WTC11 (cell line): ENCODE results near the gene SLC17A9. TPM values are rescaled to one million over a fixed set of nuclear protein-coding genes. Genes with fewer than 3 reads are reported as not detected.

Source experiments
- ATAC-seq: fragments of 200-7000 bp; cut with Tn5 transposase; 2 replicates; pipeline ENCODE4 v1.10.0; 2021; ENCODE audit warnings: mild to moderate bottlenecking, moderate library complexity
- CTCF ChIA-PET: fragments of 300-600 bp; sonication (Branson Sonifier 250); formaldehyde crosslinking; loops from one replicate; lab custom pipeline; 2021; ENCODE audit warnings: antibody characterized with exemption; lab: Charles Lee
- POLR2A ChIA-PET: fragments of 350-600 bp; sonication (Branson Sonifier 250); formaldehyde crosslinking; loops from one replicate; lab custom pipeline; 2021; ENCODE audit warnings: antibody characterized with exemption; lab: Charles Lee
- DNase-seq: peaks from one replicate; pipeline ENCODE4 v3.0.0; 2021; ENCODE audit warnings: low spot score
- H3K27ac Mint-ChIP-seq: 2 replicates; pipeline ENCODE4 v1.8.0; 2021; ENCODE audit warnings: mixed read lengths
- H3K27me3 Mint-ChIP-seq: 2 replicates; pipeline ENCODE4 v1.8.0; 2021; ENCODE audit warnings: low read depth, mild to moderate bottlenecking, moderate library complexity, mixed read lengths
- H3K36me3 Mint-ChIP-seq: 2 replicates; pipeline ENCODE4 v1.8.0; 2021; ENCODE audit warnings: mixed read lengths
- H3K4me1 Mint-ChIP-seq: 2 replicates; pipeline ENCODE4 v1.8.0; 2022; ENCODE audit warnings: mixed read lengths
- H3K4me3 Mint-ChIP-seq: 2 replicates; pipeline ENCODE4 v1.8.0; 2021; ENCODE audit warnings: mild to moderate bottlenecking, moderate library complexity, mixed read lengths
- H3K9me3 Mint-ChIP-seq: 2 replicates; pipeline ENCODE4 v1.8.0; 2021; ENCODE audit warnings: mixed read lengths
- AFF4 ChIP-seq: sonication (generic); formaldehyde crosslinking; IDR thresholded peaks from 2 replicates; pipeline ENCODE4 v1.8.1; 2023; ENCODE audit warnings: mild to moderate bottlenecking, missing genetic modification reagents, borderline replicate concordance
- ATF1 ChIP-seq: sonication (generic); formaldehyde crosslinking; IDR thresholded peaks from 2 replicates; pipeline ENCODE4 v1.8.1; 2023; ENCODE audit warnings: mild to moderate bottlenecking, moderate library complexity, missing genetic modification reagents
- CREB1 ChIP-seq: sonication (generic); formaldehyde crosslinking; IDR thresholded peaks from 2 replicates; pipeline ENCODE4 v1.8.0; 2023; ENCODE audit warnings: mild to moderate bottlenecking, missing genetic modification reagents
- E2F5 ChIP-seq: sonication (generic); formaldehyde crosslinking; IDR thresholded peaks from 2 replicates; pipeline ENCODE4 v1.8.1; 2022; ENCODE audit warnings: mild to moderate bottlenecking, moderate library complexity, missing genetic modification reagents
- FOXP4 ChIP-seq: sonication (generic); formaldehyde crosslinking; IDR thresholded peaks from 2 replicates; pipeline ENCODE4 v1.8.0; 2022; ENCODE audit warnings: mild to moderate bottlenecking, missing genetic modification reagents
- GABPB1 ChIP-seq: sonication (generic); formaldehyde crosslinking; IDR thresholded peaks from 2 replicates; pipeline ENCODE4 v1.8.1; 2023; ENCODE audit warnings: mild to moderate bottlenecking, missing genetic modification reagents
- IRF2 ChIP-seq: sonication (generic); formaldehyde crosslinking; IDR thresholded peaks from 2 replicates; pipeline ENCODE4 v1.8.0; 2022; ENCODE audit warnings: low read depth, missing genetic modification reagents, borderline replicate concordance
- JAZF1 ChIP-seq: fragments of 250-450 bp; sonication (Bioruptor Pico); IDR thresholded peaks from 2 replicates; pipeline ENCODE4 v1.9.0; 2021; ENCODE audit warnings: moderate library complexity, mild to moderate bottlenecking, inconsistent platforms
- JUN ChIP-seq: sonication (generic); formaldehyde crosslinking; IDR thresholded peaks from 2 replicates; pipeline ENCODE4 v1.8.0; 2023; ENCODE audit warnings: mild to moderate bottlenecking, missing genetic modification reagents
- MAX ChIP-seq: sonication (generic); formaldehyde crosslinking; IDR thresholded peaks from 2 replicates; pipeline ENCODE4 v1.8.0; 2022; ENCODE audit warnings: mild to moderate bottlenecking, missing genetic modification reagents
- MLX ChIP-seq: sonication (generic); formaldehyde crosslinking; IDR thresholded peaks from 2 replicates; pipeline ENCODE4 v1.8.1; 2023; ENCODE audit warnings: mild to moderate bottlenecking, missing genetic modification reagents, moderate library complexity
- MYBL2 ChIP-seq: sonication (generic); formaldehyde crosslinking; IDR thresholded peaks from 2 replicates; pipeline ENCODE4 v1.8.1; 2023; ENCODE audit warnings: mild to moderate bottlenecking, moderate library complexity, missing genetic modification reagents
- NR2C2 ChIP-seq: sonication (generic); formaldehyde crosslinking; IDR thresholded peaks from 2 replicates; pipeline ENCODE4 v1.8.0; 2022; ENCODE audit warnings: mild to moderate bottlenecking, missing genetic modification reagents
- TEAD1 ChIP-seq: sonication (generic); formaldehyde crosslinking; IDR thresholded peaks from 2 replicates; pipeline ENCODE4 v1.8.0; 2022; ENCODE audit warnings: mild to moderate bottlenecking, missing genetic modification reagents
- TEAD4 ChIP-seq: sonication (generic); formaldehyde crosslinking; IDR thresholded peaks from 2 replicates; pipeline ENCODE4 v1.8.0; 2022; ENCODE audit warnings: mild to moderate bottlenecking, missing genetic modification reagents
- ZBTB21 ChIP-seq: sonication (generic); formaldehyde crosslinking; IDR thresholded peaks from 2 replicates; pipeline ENCODE4 v1.8.1; 2023; ENCODE audit warnings: mild to moderate bottlenecking, missing genetic modification reagents, borderline replicate concordance
- ZNF121 ChIP-seq: sonication (generic); formaldehyde crosslinking; IDR thresholded peaks from 2 replicates; pipeline ENCODE4 v1.8.0; 2023; ENCODE audit warnings: missing genetic modification reagents
- ZNF263 ChIP-seq: sonication (generic); formaldehyde crosslinking; IDR thresholded peaks from 2 replicates; pipeline ENCODE4 v1.8.1; 2022; ENCODE audit warnings: low read depth, mild to moderate bottlenecking, moderate library complexity, missing genetic modification reagents
- ZNF512 ChIP-seq: sonication (generic); formaldehyde crosslinking; IDR thresholded peaks from 2 replicates; pipeline ENCODE4 v1.8.1; 2022; ENCODE audit warnings: missing genetic modification reagents, borderline replicate concordance
- total RNA-seq: library from RNA; stranded (reverse); gene quantifications from 3 replicates; pipeline ENCODE4 v1.2.3, GENCODE V29; 2021
- TF ChIP-seq, protein P1 (sequence below): sonication (generic); formaldehyde crosslinking; IDR thresholded peaks from 2 replicates; pipeline ENCODE4 v1.8.1; 2022; ENCODE audit warnings: mild to moderate bottlenecking, missing genetic modification reagents, moderate library complexity, borderline replicate concordance
- TF ChIP-seq, protein P2 (sequence below): sonication (generic); formaldehyde crosslinking; IDR thresholded peaks from 2 replicates; pipeline ENCODE4 v1.8.0; 2023; ENCODE audit warnings: missing genetic modification reagents

The SLC17A9 gene
- total RNA-seq, 1 experiment from 2014 or later: 41.7 TPM

- TF ChIP-seq ZBTB21 (CRISPR knock-in tag): 0 out of 2 replicates have a peak, but pooled peaks have one; percentile 19
- peak; percentile 71 for TF ChIP-seq GABPB1
- TF ChIP-seq AFF4 (CRISPR knock-in tag): no peak
- TF ChIP-seq, protein P1, sequence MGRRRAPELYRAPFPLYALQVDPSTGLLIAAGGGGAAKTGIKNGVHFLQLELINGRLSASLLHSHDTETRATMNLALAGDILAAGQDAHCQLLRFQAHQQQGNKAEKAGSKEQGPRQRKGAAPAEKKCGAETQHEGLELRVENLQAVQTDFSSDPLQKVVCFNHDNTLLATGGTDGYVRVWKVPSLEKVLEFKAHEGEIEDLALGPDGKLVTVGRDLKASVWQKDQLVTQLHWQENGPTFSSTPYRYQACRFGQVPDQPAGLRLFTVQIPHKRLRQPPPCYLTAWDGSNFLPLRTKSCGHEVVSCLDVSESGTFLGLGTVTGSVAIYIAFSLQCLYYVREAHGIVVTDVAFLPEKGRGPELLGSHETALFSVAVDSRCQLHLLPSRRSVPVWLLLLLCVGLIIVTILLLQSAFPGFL (CRISPR knock-in tag): no peak
- TF ChIP-seq NR2C2 (CRISPR knock-in tag): no peak
- no peak for TF ChIP-seq ZNF121
- no peak for TF ChIP-seq ZNF263 (CRISPR knock-in tag)
- no peak for TF ChIP-seq TEAD4 (CRISPR knock-in tag)
- no peak for TF ChIP-seq TEAD1 (CRISPR knock-in tag)
- TF ChIP-seq CREB1 (CRISPR knock-in tag): 0 out of 2 replicates have a peak, but pooled peaks have one; percentile 26
- no peak for TF ChIP-seq IRF2 (CRISPR knock-in tag)
- TF ChIP-seq E2F5: no peak
- TF ChIP-seq MAX: peak; percentile 68
- no peak for TF ChIP-seq ATF1 (CRISPR knock-in tag)
Observed at GRCh38 chr20:62952373-62952967, at the start of gene SLC17A9 (continued).

GRCh38 chr20:62902926-62903615, 49.4 kb upstream of the SLC17A9 start:
- no peak overlapping the region for H3K4me3 Mint-ChIP-seq
- no peaks in the 10 kb centered on the region for H3K9me3 Mint-ChIP-seq
- CTCF ChIA-PET: interaction anchor here (0.9 to 1.3 kb wide), 4 partner anchors 10 to 81 kb away, joined by 3 to 4 read pairs (median 4); no protein-coding TSS in a partner anchor
- no peak for ATAC-seq
- no peaks in the 10 kb centered on the region for H3K27me3 Mint-ChIP-seq
- no peak for TF ChIP-seq JAZF1 (CRISPR knock-in tag)
- TF ChIP-seq MYBL2: no peak
- TF ChIP-seq JUN: no peak
- no peak for TF ChIP-seq MLX
- TF ChIP-seq FOXP4 (CRISPR knock-in tag): no peak
- TF ChIP-seq, protein P2, sequence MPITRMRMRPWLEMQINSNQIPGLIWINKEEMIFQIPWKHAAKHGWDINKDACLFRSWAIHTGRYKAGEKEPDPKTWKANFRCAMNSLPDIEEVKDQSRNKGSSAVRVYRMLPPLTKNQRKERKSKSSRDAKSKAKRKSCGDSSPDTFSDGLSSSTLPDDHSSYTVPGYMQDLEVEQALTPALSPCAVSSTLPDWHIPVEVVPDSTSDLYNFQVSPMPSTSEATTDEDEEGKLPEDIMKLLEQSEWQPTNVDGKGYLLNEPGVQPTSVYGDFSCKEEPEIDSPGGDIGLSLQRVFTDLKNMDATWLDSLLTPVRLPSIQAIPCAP (CRISPR knock-in tag): no peak
- no peak for TF ChIP-seq ZNF512 (CRISPR knock-in tag)
- TF ChIP-seq, all 79 proteins: peak for 0
- POLR2A ChIA-PET: no interaction called here
- H3K36me3 Mint-ChIP-seq: peaks cover 66% of the 10 kb centered on the region
- peaks cover 44% of the 10 kb centered on the region for H3K4me1 Mint-ChIP-seq
- H3K27ac Mint-ChIP-seq: peak overlapping the region; percentile 96
- DNase-seq: no peak
